A673 (cell line): ENCODE results near the gene PRAC1. TPM values are rescaled to one million over a fixed set of nuclear protein-coding genes. Genes with fewer than 3 reads are reported as not detected.

ENCODE experiments used
- BruUV-seq: library from RNA; stranded (reverse); fragments of 400-500 nt; replicated peaks from 2 replicates; lab custom pipeline; 2021; lab: Mats Ljungman, UMichigan
- CTCF ChIA-PET: fragments of 300-600 bp; sonication (Branson Sonifier 250); formaldehyde crosslinking; loops from one replicate; lab custom pipeline; 2022; ENCODE audit warnings: antibody characterized with exemption; lab: Charles Lee
- POLR2A ChIA-PET: fragments of 300-600 bp; sonication (Branson Sonifier 250); formaldehyde crosslinking; loops from one replicate; lab custom pipeline; 2022; ENCODE audit warnings: antibody characterized with exemption; ENCODE audit not compliant: low non-redundant PET; lab: Charles Lee
- DNase-seq: peaks from one replicate; pipeline ENCODE4 v3.0.0-alpha.2; 2015; ENCODE audit warnings: low spot score
- H3K27ac ChIP-seq: fragments of 200-600 bp; sonication (generic); 2 replicates; pipeline ENCODE4 v1.5.1; 2016; ENCODE audit warnings: mixed run types, low read depth, mild to moderate bottlenecking, mixed read lengths, antibody characterized with exemption, low read length; ENCODE audit not compliant: poor library complexity, severe bottlenecking
- H3K27me3 ChIP-seq: fragments of 200-600 bp; sonication (generic); replicated peaks from 2 replicates; pipeline ENCODE4 v1.6.1; 2017; ENCODE audit warnings: mixed run types, low read depth, mild to moderate bottlenecking, mixed read lengths, antibody characterized with exemption, low read length; ENCODE audit not compliant: insufficient read depth, poor library complexity
- H3K36me3 ChIP-seq: fragments of 200-600 bp; sonication (generic); 2 replicates; pipeline ENCODE4 v1.6.1; 2016; ENCODE audit warnings: mixed run types, mild to moderate bottlenecking, mixed read lengths, antibody characterized with exemption, low read length; ENCODE audit not compliant: insufficient read depth, poor library complexity, severe bottlenecking
- H3K4me1 ChIP-seq: fragments of 200-600 bp; sonication (generic); 2 replicates; pipeline ENCODE4 v1.6.1; 2017; ENCODE audit warnings: mixed run types, mild to moderate bottlenecking, mixed read lengths, antibody characterized with exemption, low read length; ENCODE audit not compliant: insufficient read depth, poor library complexity, severe bottlenecking
- H3K4me3 ChIP-seq: fragments of 200-600 bp; sonication (generic); 2 replicates; pipeline ENCODE4 v1.5.1; 2016; ENCODE audit warnings: low read depth, mixed run types, mild to moderate bottlenecking, mixed read lengths, low read length; ENCODE audit not compliant: poor library complexity, severe bottlenecking
- H3K9me3 ChIP-seq: fragments of 200-600 bp; sonication (generic); 2 replicates; pipeline ENCODE4 v1.6.1; 2016; ENCODE audit warnings: mixed run types, low read depth, mild to moderate bottlenecking, mixed read lengths, antibody characterized with exemption, low read length; ENCODE audit not compliant: poor library complexity, severe bottlenecking
- CTCF ChIP-seq: fragments of 300-800, 200-600 bp; sonication (generic); conservative IDR thresholded peaks from 2 replicates; pipeline ENCODE4 v1.5.1; 2017; ENCODE audit warnings: low read depth, mild to moderate bottlenecking, antibody characterized with exemption, low read length, moderate library complexity, mixed read lengths
- EZH2 ChIP-seq: fragments of 200-600 bp; sonication (generic); IDR thresholded peaks from 2 replicates; pipeline ENCODE4 v1.6.1; 2017; ENCODE audit warnings: borderline replicate concordance, low read depth, mild to moderate bottlenecking, mixed read lengths, antibody characterized with exemption, low read length; ENCODE audit not compliant: poor library complexity, severe bottlenecking
- intact Hi-C: fragments of 100-400 bp; cut with micrococcal nuclease; formaldehyde crosslinking; loops from one replicate; pipeline ENCODE4 v1.10.0; 2022; ENCODE audit not compliant: unreplicated experiment
- total RNA-seq: library from RNA; stranded (reverse); gene quantifications from 2 replicates; pipeline ENCODE4 v1.2.3, GENCODE V29; 2021

Gene PRAC1
- total RNA-seq, 1 experiment from 2014 or later = 78.3 TPM

GRCh38 chr17:48757524-48757961 is 35.2 kb upstream of the PRAC1 start:
- CTCF ChIA-PET = interaction anchor here (0.7 kb wide), 1 partner anchor 35 kb away, joined by 3 read pairs; the partner anchor contains the start of gene PRAC1
- BruUV-seq = no TSS peak
- no peaks in the 10 kb centered on the region for H3K27me3 ChIP-seq
- no peaks in the 10 kb centered on the region for H3K9me3 ChIP-seq
- H3K4me1 ChIP-seq = peaks cover 9% of the 10 kb centered on the region
- TF ChIP-seq CTCF (no peak), EZH2 (no peak)
- peak; percentile 16 for DNase-seq
- POLR2A ChIA-PET = no interaction called here
- no peak overlapping the region for H3K4me3 ChIP-seq
- peak overlapping the region; percentile 12 for H3K27ac ChIP-seq
- intact Hi-C loops = loop anchor here (10.0 kb wide), 1 partner anchor 83 kb away; no protein-coding TSS in a partner anchor
- no peaks in the 10 kb centered on the region for H3K36me3 ChIP-seq

GRCh38 chr17:48756830-48757251 is 34.5 kb upstream of the PRAC1 start:
- Histone ChIP-seq H3K4me3 (no peak overlapping the region), H3K27ac (peak overlapping the region; percentile 12), H3K4me1 (peaks cover 9% of the 10 kb centered on the region), H3K36me3 (no peaks in the 10 kb centered on the region), H3K27me3 (no peaks in the 10 kb centered on the region), H3K9me3 (no peaks in the 10 kb centered on the region)
- ChIA-PET POLR2A (no interaction called here), CTCF (no interaction called here)
- BruUV-seq = no TSS peak
- DNase-seq = no peak
- TF ChIP-seq EZH2 (no peak), CTCF (no peak)
- intact Hi-C loops = loop anchor here (10.0 kb wide), 1 partner anchor 82 kb away; no protein-coding TSS in a partner anchor

- Histone ChIP-seq H3K36me3 (no peaks in the 10 kb centered on the region), H3K9me3 (no peaks in the 10 kb centered on the region), H3K27ac (no peak overlapping the region), H3K4me1 (peaks cover 9% of the 10 kb centered on the region), H3K27me3 (no peaks in the 10 kb centered on the region), H3K4me3 (peak overlapping the region; percentile 27)
- intact Hi-C loops = loop anchor here (10.0 kb wide), 1 partner anchor 81 kb away; no protein-coding TSS in a partner anchor
- CTCF ChIA-PET = no interaction called here
- POLR2A ChIA-PET = no interaction called here
- TF ChIP-seq CTCF = no peak
- no peak for TF ChIP-seq EZH2
- DNase-seq = no peak
- no TSS peak for BruUV-seq
These were observed 33.0 kb upstream of the PRAC1 start for GRCh38 chr17:48755356-48755755.
